NK-92 treated with Interleukin-12 subunit alpha and Interleukin-12 subunit beta, amount 100 ng/mL, for 24 hours (cell line): ENCODE measurements around the gene SEC14L2.
"Not testable (repeated sequence)": the region's sequence is repeated elsewhere in the genome, so short reads cannot be mapped to it uniquely, and the experiment has no call there.

Experiments used
- DNase-seq: peaks from one replicate; lab custom pipeline; 2025; lab: John Stamatoyannopoulos, UW

SEC14L2 gene

DNA sequence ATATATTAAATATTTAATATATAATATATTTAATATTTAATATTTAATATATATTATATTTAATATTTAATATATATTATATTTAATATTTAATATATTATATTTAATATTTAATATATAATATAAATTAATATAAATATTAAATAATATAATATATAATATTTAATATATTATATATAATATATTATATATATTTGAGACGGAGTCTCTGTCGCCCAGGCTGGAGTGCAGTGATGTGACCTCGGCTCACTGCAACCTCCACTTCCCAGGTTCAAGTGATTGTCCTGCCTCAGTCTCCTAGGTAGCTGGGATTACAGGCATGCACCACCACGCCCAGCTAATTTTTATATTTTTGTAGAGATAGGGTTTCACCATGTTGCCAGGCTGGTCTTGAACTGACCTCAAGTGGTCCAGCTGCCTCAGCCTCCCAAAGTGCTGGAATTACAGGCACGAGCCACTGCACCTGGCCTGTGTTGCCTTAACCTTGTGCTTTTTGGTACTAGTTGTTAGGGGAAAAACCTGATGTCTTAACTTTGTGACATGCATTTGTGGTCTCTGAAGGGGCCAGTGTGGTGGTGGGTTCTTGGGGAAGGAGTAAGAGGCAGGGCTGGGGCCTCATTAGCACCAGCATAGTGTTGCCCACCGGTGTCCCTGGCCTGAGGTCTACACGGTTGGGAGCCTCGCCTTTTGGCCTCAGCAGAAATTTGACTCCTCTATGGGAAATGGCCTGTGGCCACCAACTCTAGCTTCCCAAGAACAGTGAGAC, 58.4 kb downstream of the SEC14L2 start:
- DNase-seq: no peak

DNA sequence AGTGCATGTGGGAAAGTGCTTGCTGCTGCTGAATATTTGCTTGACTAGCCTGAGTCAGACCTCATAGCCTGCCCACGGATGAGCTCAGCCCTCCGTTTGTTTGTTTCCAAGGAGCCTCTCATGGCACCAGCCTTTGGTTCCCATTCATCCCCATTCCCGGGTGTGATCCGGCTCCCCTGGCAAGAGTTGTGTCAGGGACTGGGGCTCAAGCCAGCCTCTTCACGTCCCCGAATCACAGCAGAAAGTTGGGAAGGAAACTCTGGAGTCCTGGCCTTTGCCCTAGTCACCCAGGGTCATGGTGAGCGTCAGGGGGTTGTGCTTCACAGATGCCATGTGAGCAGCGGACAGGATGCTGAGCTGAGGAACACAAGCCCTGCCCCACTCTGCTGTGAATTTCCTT, 61.2 kb downstream of the SEC14L2 start:
- DNase-seq: no peak

DNA sequence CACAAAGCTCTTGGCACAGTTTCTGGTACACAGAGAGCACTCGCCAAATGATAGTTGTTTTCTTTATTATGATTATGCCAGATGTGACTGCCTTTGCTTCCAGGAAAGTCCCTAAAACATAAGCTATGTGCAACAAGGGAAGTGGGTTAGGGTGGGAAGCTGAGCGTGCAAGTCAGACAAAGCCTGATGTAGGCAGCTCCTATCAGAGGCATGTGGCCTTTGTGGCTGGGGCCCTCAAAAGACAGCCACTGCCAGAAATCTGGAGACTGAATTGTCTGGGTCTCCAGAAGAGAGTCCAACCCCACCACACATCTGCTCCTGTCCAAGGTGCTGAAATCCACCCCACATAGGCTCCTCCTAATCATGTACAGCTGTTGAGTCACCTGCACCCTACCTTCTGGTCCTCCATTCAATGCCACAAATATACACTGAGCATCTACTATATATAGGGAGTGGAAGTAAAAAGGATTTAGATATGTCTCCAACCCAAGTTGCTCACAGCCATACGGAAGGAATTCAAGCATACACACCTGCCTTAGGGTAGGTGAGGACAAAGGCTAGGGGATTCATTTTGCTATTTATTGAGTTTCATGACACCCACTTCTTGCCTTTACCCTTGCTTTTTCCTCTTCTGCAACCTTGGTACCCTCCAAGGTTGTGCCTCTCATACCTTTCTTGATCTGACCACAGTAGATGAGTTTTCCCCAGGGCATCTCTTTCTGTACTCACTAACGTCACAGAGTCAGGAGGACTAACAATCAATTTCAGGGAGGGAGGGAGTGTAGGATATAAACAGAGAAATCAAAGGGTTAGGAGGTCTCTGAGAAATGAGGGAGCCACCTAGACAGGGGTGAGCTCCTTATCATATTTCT, 62.6 kb downstream of the SEC14L2 start:
- no peak for DNase-seq

DNA sequence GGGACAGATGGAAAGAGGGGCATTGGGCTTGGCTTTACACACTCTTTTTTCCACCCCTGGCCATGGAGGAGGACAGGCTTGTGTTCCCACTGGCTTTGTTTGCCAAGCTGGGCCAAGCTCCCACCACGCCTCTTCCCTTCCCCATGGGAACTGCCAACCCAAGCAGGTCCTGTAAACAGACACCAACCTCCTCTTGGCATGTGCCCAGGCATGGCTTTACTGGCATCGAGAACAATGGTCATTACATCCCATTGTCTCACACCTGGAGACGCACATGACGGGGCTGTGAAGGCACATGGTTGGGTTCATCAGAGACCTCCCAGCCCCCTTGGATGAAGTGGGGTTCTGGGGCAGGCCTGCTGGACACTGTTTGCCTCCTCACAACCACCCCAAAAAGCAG, 63.3 kb downstream of the SEC14L2 start:
- DNase-seq: no peak

DNA sequence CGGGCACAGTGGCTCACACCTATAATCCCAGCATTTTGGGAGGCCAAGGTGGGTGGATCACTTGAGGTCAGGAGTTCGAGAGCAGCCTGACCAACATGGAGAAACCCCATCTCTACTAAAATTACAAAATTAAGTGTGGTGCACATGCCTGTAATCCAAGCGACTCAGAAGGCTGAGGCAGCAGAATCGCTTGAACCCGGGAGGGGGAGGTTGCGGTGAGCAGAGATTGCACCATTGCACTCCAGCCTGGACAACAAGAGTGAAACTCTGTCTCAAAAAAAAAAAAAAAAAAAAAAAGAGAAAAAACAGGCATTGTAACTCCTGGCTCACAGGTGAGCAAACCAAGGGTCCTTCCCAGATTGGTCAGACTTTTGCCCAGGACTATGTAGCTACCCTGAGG, 63.7 kb downstream of the SEC14L2 start:
- DNase-seq: not testable (repeated sequence)

DNA sequence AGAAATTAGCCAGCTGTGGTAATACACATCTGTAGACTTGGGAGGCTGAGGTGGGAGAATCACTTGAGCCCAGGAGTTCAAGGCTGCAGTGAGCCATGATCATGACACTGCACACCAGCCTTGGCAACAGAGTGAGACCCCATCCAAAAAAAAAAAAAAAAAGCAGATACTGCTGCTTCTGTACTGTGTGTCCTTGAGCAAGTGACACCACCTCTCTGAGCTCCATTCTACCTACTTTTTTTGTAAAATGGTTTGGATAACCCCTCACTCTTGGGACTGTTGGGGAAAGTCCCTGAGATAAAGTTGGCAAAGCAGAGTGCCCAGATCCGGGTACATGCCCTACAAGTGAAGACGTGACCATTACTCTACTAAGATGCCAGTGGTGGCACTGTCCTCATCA, 72.3 kb downstream of the SEC14L2 start:
- no peak for DNase-seq

DNA sequence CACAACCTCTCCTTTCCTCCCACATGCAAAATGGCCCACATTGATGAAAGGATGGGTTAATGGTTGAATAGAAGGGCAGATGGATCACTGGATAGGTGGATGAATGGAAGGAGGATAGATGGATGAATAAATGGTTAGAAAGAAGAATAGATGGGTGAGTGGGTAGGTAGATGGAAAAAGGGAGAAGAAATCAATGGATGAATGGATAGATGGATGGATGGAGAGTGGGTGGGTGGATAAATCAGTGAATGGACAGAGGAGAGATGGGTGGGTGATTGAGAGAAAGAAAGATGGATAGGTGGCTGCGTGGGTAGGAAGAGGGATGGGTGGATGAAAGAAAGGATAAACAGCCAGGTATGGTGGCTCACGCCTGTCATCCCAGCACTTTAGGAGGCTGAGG, 73.8 kb downstream of the SEC14L2 start:
- no peak for DNase-seq

DNA sequence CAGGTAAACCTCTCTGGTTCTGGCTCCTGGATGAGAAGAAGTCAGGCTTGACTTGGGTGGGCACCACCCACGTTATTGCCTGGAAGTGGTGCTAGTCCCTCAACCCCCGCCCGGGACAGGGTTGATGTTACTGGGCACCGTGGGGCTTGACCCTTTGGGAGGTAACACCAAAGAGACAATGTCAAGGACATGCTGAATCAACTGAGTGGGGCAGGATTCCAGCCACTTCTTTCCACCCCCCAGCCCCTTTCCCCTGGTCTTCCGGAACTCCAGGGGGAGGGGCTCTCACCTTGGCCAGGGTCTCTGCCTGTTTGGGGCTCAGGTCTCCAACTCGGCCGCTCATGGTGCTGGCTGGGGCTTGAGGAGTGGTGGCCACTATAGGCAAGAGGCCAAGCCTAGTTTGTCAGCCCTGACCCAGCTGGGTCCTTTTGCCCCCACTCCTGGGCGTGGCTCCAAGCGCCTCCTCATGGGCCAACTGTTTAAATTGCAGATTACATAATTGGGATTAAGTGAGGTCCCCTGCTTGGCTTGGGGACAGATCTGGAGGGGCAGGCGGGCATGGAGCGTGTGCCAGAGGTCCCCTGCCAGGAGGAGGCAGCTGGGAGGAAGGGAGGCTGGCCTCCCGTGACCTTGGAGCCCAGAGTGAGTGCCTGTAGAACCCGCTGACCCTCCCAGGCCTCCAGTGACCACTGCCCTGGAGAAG, 74.9 kb downstream of the SEC14L2 start, which contains the start of gene SEC14L3:
Gene SEC14L3, minus strand, starts transcription at position 402 of the 703 bp plus-strand sequence. Its CDS starts 59 bp downstream, at position 343.
- no peak for DNase-seq

DNA sequence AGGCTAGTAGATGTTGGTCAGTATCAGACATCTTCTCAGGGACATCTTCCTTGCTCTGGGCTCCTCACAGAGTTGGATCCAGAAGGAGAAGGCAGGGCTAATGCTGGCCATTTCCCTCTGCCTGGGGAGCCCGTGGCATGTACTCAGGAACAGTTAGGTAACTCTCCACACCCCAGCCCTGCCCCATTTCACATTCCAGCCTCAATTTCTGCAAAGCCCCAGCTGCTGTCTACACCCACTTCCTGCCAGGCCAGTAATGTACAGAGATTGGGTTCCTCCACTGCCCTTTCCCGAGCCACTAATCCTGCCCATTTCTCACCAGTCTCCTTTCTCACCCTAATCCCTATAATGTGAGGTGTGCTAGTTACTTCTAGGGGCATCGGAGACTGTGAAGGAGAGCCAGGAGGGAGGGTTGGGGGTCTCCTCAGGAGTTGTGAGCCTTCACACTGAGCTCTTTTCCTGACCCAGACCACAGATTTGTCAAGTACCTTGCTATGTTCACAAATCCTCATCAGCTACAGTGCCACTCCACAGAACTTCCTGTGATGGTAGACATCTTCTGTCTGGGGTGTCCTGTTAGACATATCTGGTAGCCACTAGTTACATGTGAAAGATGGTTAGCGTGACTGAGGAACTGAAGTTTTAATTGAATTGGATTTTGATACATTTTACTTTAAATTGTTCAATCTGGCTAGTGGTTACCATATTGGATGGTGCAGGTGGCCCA, 76.3 kb downstream of the SEC14L2 start:
- no peak for DNase-seq

DNA sequence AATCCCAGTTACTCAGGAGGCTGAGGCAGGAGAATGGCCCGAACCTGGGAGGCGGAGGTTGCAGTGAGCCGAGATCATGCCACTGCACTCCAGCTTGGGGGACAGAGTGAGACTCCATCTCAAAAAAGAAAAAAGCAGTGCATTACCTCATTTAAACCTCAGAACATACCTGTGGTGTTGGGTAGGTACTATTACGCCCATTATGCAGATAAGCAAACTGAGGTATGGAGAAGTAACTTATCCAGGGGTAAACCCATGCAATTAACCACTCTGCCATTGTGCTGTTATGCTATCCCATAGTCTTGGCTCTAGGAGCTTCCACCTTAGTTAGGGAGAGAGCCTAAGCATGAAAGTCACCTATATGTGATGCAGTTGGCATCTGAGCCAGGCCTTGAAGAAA, 77.3 kb downstream of the SEC14L2 start:
- no peak for DNase-seq
